SHP77 (cell line): Measurements from ENCODE around the gene CTBP2.

ENCODE experiments used
- DNase-seq, 2 experiments: peaks; one replicate each; lab custom pipeline; 2025; lab: John Stamatoyannopoulos, UW

The CTBP2 gene

DNA sequence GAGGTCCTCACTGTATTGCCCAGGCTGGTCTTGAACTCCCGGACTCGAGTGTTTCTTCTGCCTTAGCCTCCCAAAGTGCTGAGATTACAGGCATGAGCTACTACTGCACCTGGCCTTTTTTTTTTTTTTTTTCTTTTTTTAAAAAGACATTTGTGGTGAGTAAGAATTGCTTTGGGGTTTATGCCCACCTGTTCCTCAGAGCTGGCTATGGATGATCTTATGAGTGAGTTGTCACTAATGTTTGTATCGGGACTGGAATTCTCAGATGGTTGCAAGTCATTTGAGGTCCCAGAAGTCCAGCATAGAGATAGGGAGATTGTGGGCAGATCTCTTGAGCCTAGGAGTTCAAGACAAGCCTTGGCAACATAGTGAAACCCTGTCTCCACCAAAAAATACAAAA lies 183.2 kb downstream of the CTBP2 start:
- DNase-seq: no peak

DNA sequence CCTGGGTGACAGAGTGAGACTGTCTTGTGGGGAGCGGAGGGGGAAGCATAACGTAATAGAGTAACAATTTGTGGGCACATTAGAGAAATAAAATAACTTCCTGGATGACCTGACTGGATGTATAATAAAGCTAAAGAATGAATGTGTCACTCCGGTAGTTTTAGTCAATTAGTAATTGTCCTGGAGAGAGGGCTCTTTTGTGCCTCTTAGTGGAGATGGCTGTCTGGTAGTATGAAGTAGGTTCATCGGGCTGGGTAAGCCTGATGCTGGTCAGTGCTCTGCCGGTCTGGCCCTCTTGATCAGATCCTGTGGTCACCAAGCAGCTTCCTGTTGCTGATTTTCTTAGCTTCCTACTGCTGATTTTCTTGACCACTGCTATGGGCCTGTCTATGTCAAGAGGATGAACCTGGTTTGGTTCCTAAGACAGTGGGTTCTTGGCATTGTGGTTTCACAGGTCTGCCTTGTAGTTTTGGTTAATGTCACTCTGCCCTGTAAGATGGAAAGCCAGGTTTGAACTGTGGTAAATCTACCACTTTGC lies 184.3 kb downstream of the CTBP2 start:
- DNase-seq: no peak

GRCh38 chr10:124974131-124974530 lies 186.2 kb downstream of the CTBP2 start:
- DNase-seq: no peak

- DNase-seq: no peak
Observed at GRCh38 chr10:124972637-124973036, 187.7 kb downstream of the CTBP2 start.

DNA sequence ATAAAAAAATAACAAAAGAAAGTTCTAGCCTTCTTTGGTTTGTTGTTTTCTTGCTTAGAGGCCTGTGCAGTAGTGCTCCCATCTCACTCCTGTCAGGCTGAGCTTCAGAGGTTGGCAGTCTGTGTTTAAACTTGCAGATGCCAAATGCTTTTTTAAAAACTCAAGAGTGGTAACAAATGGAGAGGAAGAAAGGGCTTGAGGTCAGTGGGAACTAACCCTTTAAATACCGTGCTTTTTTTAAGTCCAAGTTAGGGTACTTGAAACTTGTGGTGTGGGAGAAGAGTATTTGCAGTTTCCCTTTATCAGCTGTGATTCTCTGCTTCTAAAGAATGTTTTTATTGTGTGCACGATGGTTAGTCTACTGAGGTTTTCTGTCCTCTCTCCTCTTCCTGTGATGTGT lies 189.1 kb downstream of the CTBP2 start:
- no peak for DNase-seq

DNA sequence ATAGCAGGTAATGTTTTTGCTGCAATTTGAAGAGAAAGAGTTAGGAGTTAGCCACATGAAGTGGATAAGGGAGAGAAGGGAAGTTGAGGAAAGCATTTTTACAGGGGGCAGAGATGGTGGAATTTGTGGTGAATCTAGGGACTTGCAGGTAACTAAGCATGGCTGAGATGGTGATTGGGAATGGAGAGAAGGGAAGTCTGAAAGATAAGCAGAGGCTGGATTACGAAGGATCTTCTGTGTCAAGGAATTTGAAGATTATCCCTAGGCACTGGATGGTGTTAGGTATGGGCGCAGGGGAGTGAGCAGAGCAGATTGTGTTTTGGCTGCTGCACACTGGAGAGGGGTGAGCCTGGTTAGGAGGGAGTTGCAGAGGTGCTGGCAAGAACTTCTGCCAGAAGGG lies 193.1 kb downstream of the CTBP2 start:
- DNase-seq: no peak

DNA sequence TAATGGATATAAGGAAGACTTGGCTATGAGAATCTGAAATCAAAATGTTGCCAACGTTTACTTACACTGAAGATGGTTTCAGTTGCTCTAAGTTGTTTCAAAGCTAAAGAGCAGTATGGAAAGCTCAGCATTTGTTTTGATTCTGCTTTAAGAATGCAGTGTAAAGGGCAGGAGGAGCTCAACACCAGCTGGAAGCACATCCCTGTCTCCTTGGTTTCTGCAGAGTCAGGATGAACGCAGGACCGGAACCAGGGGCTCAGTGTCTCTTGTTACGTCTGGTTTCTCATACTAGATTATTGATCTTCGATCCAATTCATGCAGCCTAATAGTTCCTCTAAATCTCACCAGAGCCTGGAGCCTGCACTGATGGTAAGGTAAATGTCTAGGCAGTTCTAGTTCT lies 194.4 kb downstream of the CTBP2 start:
- DNase-seq: no peak

GRCh38 chr10:124963866-124964720 lies 196.3 kb downstream of the CTBP2 start:
- DNase-seq: no peak

- no peak for DNase-seq
Observed at GRCh38 chr10:124962421-124962820, 197.9 kb downstream of the CTBP2 start.

DNA sequence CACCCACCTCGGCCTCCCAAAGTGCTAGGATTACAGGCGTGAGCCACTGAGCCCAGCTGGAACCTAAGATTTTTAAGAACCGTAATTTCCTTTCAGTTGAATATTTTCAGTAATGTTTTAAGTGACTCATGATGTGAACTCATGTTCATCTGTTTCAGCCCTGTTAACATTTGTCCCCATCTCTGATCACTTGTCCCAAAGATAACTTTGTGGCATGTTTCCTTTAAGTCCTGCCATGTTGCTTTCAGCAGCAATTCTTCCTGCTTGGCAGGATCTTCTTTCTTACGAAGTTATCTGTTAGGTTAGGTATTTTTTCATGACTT lies 199.2 kb downstream of the CTBP2 start:
- no peak for DNase-seq

DNA sequence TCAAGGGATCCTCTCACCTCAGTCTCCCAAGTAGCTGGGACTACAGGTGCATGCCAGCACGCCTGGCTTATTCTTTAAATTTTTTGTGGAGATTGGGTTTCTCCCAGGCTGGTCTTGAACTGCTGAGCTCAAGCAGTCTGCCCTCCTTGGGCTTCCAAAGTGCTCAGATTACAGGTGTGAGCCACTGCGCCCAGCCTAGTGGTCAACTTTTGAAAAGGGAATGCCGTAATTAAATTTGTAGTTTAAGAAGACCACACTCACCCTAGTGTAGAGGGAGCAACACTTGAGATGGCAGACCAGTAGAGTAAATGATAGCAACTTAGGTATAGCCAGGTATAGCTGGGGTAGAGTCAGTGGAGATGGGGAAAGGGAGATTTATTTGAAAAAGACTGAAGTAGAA lies 200.8 kb downstream of the CTBP2 start:
- DNase-seq: no peak

- no peak for DNase-seq
Observed at GRCh38 chr10:124957404-124957947, 202.9 kb downstream of the CTBP2 start.

DNA sequence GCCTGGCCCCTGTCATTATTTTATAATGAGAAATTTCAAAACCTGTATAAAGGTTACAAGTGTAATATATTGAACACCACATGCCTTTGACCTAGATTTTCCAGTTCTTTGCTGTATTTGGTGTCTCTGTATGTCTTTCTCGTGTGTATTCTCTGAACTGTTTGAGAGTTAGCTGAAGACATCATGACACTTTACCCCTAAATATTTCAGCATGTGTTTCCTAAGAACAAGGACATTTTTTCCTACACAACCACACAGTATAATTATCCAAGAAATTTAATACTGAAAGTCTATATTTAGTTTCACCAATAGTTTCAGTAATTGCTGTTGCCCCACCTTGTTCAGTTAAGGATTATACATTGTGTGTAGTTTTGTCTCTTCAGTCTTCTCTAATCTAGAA lies 203.6 kb downstream of the CTBP2 start:
- no peak for DNase-seq

- no peak for DNase-seq
Observed at GRCh38 chr10:124955868-124956267, 204.5 kb downstream of the CTBP2 start.

DNA sequence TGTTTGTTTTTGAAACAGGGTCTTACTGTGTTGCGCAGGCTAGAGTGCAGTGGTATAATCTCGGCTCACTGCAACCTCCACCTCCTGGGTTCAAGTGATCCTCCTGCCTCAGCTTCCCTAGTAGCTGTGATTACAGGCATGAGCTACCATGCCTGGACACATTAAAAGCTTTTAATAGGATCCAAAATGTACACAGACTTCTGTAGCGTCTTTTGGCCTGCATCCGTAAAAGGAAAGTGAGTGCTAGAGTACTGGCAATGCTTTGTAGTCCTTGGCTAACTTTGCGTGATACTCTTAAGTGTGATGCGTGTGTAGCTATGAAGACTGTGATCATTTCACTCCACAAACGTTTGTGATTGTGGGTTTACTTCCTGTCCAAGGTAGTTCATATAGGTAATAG lies 205.1 kb downstream of the CTBP2 start:
- no peak for DNase-seq

DNA sequence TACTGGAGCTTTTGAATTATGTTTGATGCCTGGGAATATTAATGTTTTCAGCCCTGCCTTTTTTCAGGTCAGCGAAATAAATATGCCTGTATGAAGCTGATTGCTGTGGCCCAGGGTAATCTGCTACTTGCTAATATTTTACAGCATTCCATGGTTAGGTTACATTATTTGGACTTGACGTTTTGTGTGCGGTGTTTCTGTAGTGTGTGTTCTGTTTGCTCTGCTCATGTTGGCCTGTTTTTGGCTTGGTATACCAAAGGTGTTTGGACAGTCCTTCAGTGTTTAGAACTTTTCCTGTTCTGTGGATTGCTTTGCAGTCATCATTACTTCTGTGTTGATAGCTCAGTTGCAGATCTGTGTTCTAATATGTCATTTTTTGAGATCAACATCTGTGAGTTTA lies 206.9 kb downstream of the CTBP2 start:
- no peak for DNase-seq

DNA sequence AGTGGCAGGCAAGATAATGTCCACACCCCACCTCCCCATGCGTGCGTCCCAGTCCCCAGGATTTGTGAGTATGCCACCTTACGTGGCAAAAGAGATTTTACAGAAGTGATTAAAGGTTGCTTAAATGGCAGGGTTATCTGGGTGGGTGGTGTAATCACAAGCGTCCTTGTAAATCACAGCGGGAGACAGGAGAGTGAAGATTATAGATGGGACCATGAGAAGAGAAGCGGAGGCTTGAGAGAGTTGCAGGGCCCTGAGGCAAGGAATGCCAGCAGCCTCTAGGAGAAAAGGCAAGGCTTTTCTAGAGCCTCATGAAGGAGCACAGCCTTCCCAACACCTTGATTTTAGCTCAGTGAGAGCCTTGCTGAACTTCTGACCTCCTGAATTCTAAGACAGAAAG lies 208.2 kb downstream of the CTBP2 start:
- DNase-seq: no peak

DNA sequence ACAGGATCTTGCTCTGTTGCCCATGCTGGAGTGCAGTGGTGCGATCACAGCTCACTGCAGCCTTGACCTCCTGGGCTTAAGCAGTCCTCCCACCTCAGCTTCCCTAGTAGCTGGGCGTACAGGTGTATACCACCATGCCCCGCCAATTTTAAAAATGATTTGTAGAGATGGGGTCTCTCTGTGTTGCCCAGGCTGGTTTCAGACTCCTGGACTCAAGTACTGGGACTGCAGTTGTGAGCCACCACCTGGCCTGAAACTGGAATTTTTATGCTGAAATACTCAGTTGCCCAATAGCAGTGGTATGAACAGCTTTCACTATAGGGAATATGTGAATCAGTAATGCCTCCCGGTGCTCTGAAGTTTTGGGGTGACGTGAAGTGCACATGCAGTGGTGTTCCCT lies 210.8 kb downstream of the CTBP2 start:
- no peak for DNase-seq

DNA sequence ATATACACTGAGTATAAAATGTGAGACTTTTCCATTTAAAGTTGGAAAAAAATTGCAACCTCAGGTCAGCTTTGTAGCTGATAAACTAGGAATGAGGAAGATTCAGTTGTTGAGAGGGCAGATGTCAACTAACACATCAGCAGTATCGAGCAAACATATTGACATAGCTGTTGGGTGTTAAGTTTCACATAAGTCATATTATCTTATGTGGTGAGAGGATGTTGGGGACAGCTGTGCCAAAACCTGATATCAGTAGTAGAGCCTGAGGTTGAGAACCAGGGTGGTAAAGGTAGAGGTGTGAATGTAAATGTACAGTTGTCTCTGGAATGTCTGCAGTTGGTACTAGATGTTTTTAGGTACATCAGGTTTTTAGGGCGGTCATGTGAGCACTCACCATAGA lies 213.4 kb downstream of the CTBP2 start:
- DNase-seq: peak; percentile 67 to 72

DNA sequence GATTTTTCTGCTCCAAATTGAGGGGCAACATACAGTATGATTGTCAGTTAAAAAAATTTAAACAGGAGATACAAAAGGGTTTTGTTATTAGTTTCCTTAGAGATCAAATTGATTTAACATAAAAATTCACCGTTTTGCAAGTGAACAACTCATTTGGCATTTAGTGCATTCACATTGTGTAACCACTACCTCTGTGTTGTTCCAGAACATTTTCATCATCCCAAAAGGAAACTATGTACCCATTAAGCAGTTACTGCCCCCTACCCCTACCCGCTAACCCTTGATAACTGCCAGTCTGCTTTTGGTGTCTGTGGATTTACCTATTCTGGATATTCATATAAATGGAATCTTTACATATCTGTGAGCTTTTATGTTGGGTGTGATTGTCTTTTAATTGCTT lies 215.4 kb downstream of the CTBP2 start:
- no peak for DNase-seq

DNA sequence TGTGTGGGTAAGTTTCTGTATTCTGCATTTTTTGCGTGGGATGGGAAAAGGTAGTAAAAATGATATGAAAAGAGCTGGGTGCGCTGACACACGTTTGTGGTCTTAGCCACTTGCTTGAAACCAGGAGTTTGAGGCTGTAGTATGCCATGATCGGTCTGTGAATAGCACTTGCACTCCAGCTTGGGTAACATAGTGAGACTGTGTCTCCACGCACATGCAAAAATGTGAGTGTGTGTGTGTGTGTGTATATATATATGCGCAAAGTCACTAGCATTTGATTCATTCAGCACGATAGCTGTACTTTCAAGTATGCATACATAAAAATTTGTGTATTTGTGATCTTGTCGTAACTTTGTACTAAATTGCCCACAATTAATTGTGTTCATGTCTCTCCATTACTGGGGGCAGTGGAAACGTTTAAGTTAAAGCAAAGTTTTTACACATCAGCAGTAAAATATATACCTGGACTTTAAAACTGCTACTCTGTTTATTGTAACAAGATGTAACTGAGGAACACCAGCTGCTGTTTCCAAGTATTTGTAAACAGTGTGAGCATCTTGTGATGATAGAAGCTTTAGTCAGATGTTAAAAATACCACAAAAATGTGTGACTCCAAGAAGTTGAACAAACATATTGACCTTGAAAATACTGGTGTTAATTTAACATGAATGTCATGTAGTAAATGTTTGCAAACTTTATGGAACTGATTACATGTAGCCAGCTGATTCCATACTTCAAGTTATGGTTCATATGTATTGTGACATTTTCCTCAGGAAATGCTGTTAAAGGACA lies 216.9 kb downstream of the CTBP2 start:
- DNase-seq: no peak

GRCh38 chr10:124942317-124943169 lies 217.8 kb downstream of the CTBP2 start:
- no peak for DNase-seq
